Keratinocyte (primary cell): Measurements from ENCODE around the gene SSPN. TPM values are rescaled to one million over a fixed set of nuclear protein-coding genes. Genes with fewer than 3 reads are reported as not detected.

Experiments
- DNase-seq: peaks from one replicate; pipeline ENCODE4 v3.0.0-alpha.2; 2011; ENCODE audit warnings: low read depth, missing footprints, low spot score
- FAIRE-seq: peaks from 2 replicates; lab custom pipeline; 2011; peaks lifted over from hg19 to GRCh38; lab: Jason Lieb, UNC
- H2AFZ ChIP-seq: 2 replicates; pipeline ENCODE4 v1.6.0; 2012; ENCODE audit warnings: low read length, control low read depth, inconsistent platforms; ENCODE audit not compliant: control insufficient read depth
- H3K27ac ChIP-seq: 2 replicates; pipeline ENCODE4 v1.5.1; 2011; ENCODE audit warnings: low read length; ENCODE audit not compliant: control insufficient read depth, insufficient read depth
- H3K27me3 ChIP-seq: 3 replicates; pipeline ENCODE4 v1.6.0; 2011; ENCODE audit warnings: low read length; ENCODE audit not compliant: control insufficient read depth, insufficient read depth; ENCODE audit errors: extremely low read depth
- H3K36me3 ChIP-seq, 2 experiments: 2 replicates in 1 of 2; 3 replicates in 1 of 2; pipeline ENCODE4 v1.5.1; 2011; ENCODE audit warnings: low read length in 2 of 2, mild to moderate bottlenecking in 1 of 2; ENCODE audit not compliant: control insufficient read depth in 2 of 2, insufficient read depth in 2 of 2; ENCODE audit errors: extremely low read depth in 1 of 2
- H3K4me1 ChIP-seq: 3 replicates; pipeline ENCODE4 v1.5.1; 2011; ENCODE audit warnings: low read length; ENCODE audit not compliant: control insufficient read depth, insufficient read depth; ENCODE audit errors: extremely low read depth
- H3K4me2 ChIP-seq: 3 replicates; pipeline ENCODE4 v1.6.0; 2011; ENCODE audit warnings: low read depth, low read length; ENCODE audit not compliant: control insufficient read depth, insufficient read depth; ENCODE audit errors: extremely low read depth
- H3K4me3 ChIP-seq, 3 experiments: fragments of 200-600 bp in 1 of 3; sonication (generic) in 1 of 3; 2 replicates in 2 of 3; 3 replicates in 1 of 3; pipeline ENCODE4 v1.5.1; 2011 to 2016; ENCODE audit warnings: low read length in 3 of 3, mild to moderate bottlenecking in 3 of 3, control low read depth in 2 of 3, inconsistent platforms in 1 of 3, low read depth in 1 of 3, mixed read lengths in 1 of 3, mixed run types in 1 of 3, moderate library complexity in 1 of 3; ENCODE audit not compliant: control insufficient read depth in 2 of 3, insufficient read depth in 2 of 3; ENCODE audit errors: extremely low read depth in 1 of 3
- H3K79me2 ChIP-seq: 2 replicates; pipeline ENCODE4 v1.6.0; 2012; ENCODE audit warnings: low read length; ENCODE audit not compliant: control insufficient read depth, insufficient read depth
- H3K9ac ChIP-seq: 3 replicates; pipeline ENCODE4 v1.6.0; 2011; ENCODE audit warnings: low read length; ENCODE audit not compliant: control insufficient read depth, insufficient read depth; ENCODE audit errors: extremely low read depth
- H3K9me1 ChIP-seq: 3 replicates; pipeline ENCODE4 v1.6.0; 2011; ENCODE audit warnings: low read length; ENCODE audit not compliant: control insufficient read depth, insufficient read depth; ENCODE audit errors: extremely low read depth
- H3K9me3 ChIP-seq: 2 replicates; pipeline ENCODE4 v1.5.1; 2012; ENCODE audit warnings: low read depth, low read length; ENCODE audit not compliant: control insufficient read depth
- H4K20me1 ChIP-seq: 3 replicates; pipeline ENCODE4 v1.6.0; 2011; ENCODE audit warnings: low read length; ENCODE audit not compliant: control insufficient read depth, insufficient read depth; ENCODE audit errors: extremely low read depth
- CTCF ChIP-seq, 3 experiments: IDR thresholded peaks in 1 of 3; conservative IDR thresholded peaks in 1 of 3; optimal IDR thresholded peaks in 1 of 3; 2 replicates in 2 of 3; 3 replicates in 1 of 3; pipeline versions ENCODE3 to v1.5.1; 2011; ENCODE audit warnings: low read length in 3 of 3, mild to moderate bottlenecking in 3 of 3, moderate library complexity in 2 of 3, control low read depth in 1 of 3, inconsistent platforms in 1 of 3; ENCODE audit not compliant: insufficient read depth in 2 of 3; ENCODE audit errors: extremely low read depth in 1 of 3
- EZH2 ChIP-seq: IDR thresholded peaks from one replicate; pipeline ENCODE4 v1.6.1; 2012; ENCODE audit warnings: inconsistent platforms, mild to moderate bottlenecking, low read length, moderate library complexity
- dilution Hi-C: fragments of 300-500 bp; cut with MboI; formaldehyde crosslinking; loops from one replicate; pipeline ENCODE4 v1.7.0; 2020; ENCODE audit warnings: low sequenced_read_pairs; ENCODE audit not compliant: extremely low pct_ligation_motif_present
- polyA plus RNA-seq, 5 experiments: library from polyadenylated mRNA; depleted of rRNA in 3 of 5; stranded (reverse) in 3 of 5; stranded (forward) in 1 of 5; unstranded in 1 of 5; fragments of >200 nt; gene quantifications; 1 replicate in 1 of 5; 2 replicates in 3 of 5; 3 replicates in 1 of 5; pipeline versions ENCODE4 v1.2.1 to v1.2.3, GENCODE V29; 2011 to 2012; ENCODE audit warnings: missing spikeins in 2 of 5, low read depth in 1 of 5, low replicate concordance in 1 of 5

The SSPN gene
- polyA plus RNA-seq, 1 donor (not counting 4 experiments of a cell fraction or from before 2014, with no cell fraction given), result 1.0 TPM

GRCh38 chr12:26283046-26283445 is 87.7 kb downstream of the SSPN start:
- H3K27me3 ChIP-seq, result no peaks in the 10 kb centered on the region
- H3K4me2 ChIP-seq, result no peak overlapping the region
- H3K9me1 ChIP-seq, result no peaks in the 10 kb centered on the region
- no peak overlapping the region for H3K27ac ChIP-seq
- H2AFZ ChIP-seq, result no peak overlapping the region
- DNase-seq (no peak), FAIRE-seq (no peak)
- no peaks in the 10 kb centered on the region for H3K36me3 ChIP-seq
- H3K9me3 ChIP-seq, result no peaks in the 10 kb centered on the region
- no peak overlapping the region for H3K9ac ChIP-seq
- no peaks in the 10 kb centered on the region for H4K20me1 ChIP-seq
- H3K79me2 ChIP-seq, result no peaks in the 10 kb centered on the region
- dilution Hi-C loops, result no loop called here
- TF ChIP-seq EZH2 (no peak), CTCF (optimal IDR thresholded peaks at IDR 0.05 in 1 of 3, IDR thresholded peaks at IDR 0.05 in 1 of 3, conservative IDR thresholded peaks at IDR 0.05 in 1 of 3; ENCODE audit: extremely low read depth in 1 of 3, insufficient read depth in 2 of 3, low read length in 3 of 3) (no peak)
- peaks cover 12% of the 10 kb centered on the region for H3K4me1 ChIP-seq
- no peak overlapping the region for H3K4me3 ChIP-seq

DNA sequence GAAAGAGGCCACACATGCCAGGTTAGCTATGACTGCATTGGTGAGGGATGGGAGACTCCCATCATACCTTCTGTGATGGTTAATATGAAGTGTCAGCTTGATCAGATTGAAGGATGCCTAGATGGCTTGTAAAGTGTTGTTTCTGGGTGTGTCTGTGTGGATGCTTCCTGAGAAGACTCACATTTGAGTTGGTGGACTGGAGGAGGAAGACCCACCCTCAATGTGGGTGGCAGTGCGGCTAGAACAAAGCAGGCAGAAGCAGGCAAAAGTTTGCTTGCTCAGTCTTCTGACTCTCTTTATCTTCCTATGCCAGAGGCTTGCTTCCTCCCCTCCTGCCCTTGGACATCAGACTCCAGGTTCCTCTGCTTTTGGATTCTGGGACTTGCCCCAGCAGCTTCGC is 88.2 kb downstream of the SSPN start:
- H4K20me1 ChIP-seq, result no peaks in the 10 kb centered on the region
- H3K79me2 ChIP-seq, result no peaks in the 10 kb centered on the region
- no peaks in the 10 kb centered on the region for H3K27me3 ChIP-seq
- no peak for TF ChIP-seq CTCF (optimal IDR thresholded peaks at IDR 0.05 in 1 of 3, IDR thresholded peaks at IDR 0.05 in 1 of 3, conservative IDR thresholded peaks at IDR 0.05 in 1 of 3; ENCODE audit: extremely low read depth in 1 of 3, insufficient read depth in 2 of 3, low read length in 3 of 3)
- TF ChIP-seq EZH2, result no peak
- no peaks in the 10 kb centered on the region for H3K36me3 ChIP-seq
- H3K4me1 ChIP-seq, result peaks cover 18% of the 10 kb centered on the region
- dilution Hi-C loops, result no loop called here
- no peak overlapping the region for H3K4me2 ChIP-seq
- H2AFZ ChIP-seq, result no peak overlapping the region
- H3K9ac ChIP-seq, result no peak overlapping the region
- DNase-seq (no peak), FAIRE-seq (no peak)
- H3K9me1 ChIP-seq, result peaks cover 2% of the 10 kb centered on the region
- no peaks in the 10 kb centered on the region for H3K9me3 ChIP-seq
- H3K4me3 ChIP-seq, result no peak overlapping the region
- no peak overlapping the region for H3K27ac ChIP-seq
